Measurements from ENCODE around the gene GNB4.

GNB4 gene

DNA sequence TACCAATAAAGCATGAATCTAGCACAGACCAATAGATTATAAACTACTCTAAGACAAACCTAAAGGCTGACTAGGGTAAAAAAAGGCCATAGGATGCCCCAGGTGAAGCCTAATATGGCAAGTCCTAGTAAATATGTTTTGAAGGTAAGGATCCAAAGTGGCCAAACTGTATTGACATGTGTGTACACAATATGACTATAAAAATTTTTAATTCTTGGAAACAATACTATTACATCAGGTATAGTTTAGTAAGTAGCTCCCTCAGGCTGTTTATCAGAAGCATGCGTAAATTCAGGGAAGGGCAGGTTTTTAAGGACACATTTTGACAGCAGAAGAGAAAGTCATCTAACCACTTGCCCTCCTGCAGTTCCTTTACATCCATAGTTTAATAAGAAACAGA is 18.8 kb downstream of the GNB4 start:
- no peak for DNase-seq

DNA sequence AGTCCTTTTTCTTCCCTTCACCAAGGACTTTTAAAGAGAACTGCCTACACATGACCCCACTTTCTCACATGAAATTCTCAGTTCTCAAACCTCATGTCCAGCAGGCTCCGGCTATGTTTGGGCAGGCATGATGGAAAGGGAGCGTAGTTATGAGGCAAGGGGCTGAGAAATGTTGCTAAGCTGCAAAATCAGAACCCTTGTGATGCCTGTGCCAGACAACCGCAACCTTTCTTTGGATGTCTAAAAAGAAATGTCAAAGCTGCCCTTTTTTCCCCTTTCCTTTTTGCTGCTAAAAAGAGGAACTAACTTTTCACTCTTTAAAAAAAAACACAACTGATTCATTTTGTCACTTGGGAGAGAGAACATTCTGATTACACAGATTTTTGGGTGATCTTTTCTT is 19.2 kb downstream of the GNB4 start:
- DNase-seq, result no peak

DNA sequence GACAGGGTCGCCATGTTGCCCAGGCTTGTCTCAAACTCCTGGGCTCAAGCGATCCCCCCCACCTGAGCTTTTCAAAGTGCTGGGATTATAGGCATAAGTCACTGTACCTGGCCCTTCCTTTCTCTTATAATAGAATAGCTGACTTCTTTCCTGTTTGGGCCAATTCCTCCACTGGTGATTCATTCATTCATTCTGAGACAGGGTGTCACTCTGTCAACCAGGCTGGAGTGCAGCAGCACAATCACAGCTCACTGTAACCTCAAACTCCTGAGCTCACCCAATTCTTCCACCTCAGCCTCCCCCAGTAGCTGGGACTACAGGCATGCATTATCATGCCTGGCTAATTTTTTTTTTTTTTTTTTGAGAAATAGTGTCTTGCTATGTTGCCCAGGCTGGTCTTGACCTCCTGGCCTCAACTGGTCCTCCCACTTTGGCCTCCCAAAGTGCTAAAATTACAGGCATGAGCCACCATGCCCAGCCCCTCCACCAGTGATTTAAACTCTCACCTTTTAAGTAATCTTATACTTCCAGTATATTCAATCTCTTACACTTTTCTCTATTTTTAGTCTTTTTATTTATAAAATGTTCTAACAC is 20.9 kb downstream of the GNB4 start:
- no peak for DNase-seq

DNA sequence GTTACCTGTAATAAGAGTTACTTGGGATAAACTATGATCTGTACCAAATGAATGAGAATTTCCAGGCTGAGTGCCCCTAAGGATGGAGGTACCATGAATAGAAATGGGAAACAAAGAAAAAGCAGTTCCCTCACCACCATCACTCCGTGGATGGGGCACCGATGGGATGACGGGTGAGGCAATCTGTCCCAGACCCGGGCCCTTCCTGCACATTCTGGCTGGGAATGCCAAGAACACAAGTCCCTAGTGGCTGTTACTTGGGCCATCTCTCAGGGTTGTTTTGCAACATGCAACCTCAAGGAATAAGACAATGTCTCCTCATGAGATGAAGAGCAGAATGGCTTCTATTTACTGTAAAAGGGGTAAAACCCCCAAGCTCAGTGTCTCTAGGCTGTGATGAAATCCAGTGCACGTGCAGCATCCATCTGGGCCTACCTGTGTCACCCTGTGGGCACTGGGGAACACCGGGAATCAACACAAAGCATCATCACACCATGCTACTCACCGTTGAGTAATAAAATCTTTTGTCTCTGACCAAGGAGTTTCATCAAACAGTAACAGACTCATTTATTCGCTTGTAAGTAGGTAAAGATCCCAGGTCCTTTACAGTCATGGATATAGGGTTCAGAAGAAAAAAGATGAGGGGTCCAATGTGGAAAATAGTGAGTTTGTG is 22.3 kb downstream of the GNB4 start:
- DNase-seq, result no peak

DNA sequence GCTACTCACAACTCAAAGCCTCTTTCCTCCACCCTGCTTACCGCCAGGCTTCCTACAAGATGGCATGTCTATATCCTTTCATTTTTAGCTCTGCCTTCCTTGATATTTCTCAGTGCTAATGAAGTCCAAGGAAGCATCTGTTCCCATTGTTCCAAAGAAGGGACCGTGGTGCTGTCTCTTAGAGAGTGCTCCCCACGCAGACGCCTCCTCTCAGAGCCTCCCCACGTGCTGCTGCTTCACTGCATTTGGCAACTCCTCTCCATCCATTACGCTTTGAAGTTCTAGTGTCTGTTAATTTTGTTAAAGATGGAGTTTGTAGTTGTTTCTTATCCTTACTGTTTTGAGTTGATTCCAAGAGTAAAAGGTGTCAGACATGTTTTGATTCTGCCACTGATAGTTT is 26.2 kb downstream of the GNB4 start:
- no peak for DNase-seq

DNA sequence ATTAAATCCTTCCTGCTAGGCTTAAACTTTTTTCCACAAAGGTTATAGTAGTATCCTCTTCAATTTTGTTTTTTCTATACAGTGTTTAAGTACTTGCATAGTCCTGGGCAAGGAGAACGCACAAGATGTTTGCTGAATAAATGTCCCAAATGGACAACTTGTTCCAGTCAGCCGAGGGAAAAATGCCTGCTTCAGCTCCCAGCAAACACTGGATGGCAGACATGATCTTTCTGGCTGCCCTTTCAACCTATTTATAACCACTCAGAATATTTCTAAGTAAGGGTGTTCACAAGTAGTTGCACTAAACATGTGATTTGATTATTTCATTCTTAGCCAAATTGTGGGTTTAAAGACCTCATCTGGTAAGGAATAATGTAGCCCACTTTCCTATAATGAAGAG is 29.8 kb downstream of the GNB4 start:
- DNase-seq, result no peak

DNA sequence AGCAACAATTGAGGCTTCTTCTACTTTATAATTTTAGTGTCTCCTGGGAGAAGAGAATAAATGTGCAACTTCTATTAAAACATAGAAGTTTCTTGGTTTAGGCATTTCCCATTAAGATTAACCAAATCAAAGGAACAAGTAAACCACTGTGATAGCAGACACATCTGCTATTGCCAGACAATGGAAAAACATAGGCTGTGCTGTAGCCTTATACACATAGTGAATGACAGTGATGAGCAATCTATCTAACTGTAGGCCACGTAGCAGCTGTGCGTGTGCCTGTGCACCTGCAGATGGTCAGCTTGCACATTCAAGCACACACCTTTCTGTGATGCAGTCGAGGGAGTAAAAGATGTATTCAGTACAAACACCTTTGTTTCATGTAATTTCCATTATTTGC is 32.7 kb downstream of the GNB4 start:
- DNase-seq, result no peak

DNA sequence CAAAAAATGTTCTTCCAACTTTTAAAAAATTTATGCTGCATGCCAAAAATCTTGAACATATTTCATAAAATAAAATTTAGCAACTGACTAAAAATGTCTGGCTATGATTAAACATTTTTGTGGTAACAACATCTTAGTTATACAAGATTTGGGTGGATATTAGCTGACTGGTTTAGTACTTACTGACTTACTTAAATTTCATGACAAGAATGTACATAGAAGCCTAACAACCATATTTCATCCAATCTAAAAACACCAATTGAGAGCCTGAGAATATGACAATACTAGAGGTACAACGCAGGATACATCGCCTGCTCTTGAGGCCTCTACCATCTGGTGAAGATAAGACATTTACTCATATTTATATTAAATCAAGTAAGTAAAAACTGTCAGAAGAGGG is 34.6 kb downstream of the GNB4 start:
- DNase-seq, result no peak

DNA sequence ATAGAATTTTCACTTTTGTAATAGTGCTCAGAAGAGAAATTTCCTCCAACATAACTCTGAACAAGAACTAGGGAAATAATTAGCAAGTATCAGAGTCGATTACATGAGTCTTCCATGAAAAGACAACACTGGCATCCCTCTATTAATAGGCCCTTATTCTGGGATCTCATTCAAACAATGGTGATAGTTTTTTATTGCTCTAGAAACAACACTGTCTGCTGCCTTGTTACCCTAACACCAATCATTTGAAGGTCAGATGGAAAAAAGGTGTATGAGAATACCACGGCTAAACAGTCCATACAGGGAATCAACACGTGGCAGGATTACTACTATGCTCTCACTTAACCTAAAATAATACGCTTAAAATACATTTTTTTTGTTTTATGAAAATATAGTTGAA is 35.9 kb downstream of the GNB4 start:
- no peak for DNase-seq

DNA sequence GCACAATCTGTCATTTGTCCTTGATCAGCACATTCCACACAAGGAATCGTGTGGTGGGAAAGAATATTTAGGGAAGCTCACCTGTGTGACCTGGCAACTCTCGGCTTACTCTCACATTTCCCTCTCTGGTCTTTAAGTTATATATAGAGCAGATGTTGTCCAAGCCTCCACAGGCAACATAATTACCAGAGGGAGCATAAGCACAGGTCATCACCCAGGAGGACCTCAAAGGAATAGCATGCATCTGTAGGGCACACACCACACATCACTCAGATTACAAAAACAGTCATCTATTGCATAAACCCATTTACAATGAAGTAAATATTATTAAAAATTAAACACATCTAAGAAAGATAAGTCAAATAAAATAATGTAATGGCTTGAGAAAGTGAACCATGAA is 36.5 kb downstream of the GNB4 start:
- no peak for DNase-seq

DNA sequence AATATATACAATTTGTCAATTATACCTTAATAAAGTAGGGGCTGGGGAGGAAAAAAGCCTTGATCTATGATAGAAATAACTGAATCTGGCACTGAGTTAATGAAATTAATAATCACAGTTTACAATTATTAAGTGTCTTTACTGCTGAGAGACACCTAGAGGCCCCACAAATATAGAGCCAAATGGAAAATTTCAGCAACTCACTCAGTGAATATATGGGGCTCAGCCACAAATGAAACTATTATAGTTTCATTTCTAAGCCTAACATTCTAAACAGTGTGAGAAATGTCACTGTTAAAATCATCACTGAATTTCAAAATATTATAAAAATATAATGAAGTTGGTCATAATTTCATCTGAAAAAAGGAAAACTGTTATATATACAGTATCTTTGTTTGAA is 40.3 kb downstream of the GNB4 start:
- no peak for DNase-seq

DNA sequence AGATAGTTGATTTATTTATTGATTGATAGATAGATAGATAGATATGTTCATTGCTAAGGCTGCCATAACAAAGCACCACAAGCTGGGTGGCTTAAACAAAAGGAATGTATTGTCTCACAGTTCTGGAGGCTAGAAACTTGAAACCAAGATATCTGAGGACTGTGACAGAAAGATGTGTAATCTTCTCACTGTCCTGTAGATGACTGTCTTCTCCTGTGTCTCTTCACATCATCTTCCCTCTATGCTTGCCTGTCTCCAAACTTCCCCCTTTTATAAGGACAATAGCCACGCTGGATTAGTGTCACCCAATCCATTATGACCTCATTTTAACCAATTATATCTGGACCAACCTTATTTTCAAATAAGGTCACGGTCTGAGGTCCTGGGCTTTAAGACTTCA is 40.9 kb downstream of the GNB4 start:
- no peak for DNase-seq

DNA sequence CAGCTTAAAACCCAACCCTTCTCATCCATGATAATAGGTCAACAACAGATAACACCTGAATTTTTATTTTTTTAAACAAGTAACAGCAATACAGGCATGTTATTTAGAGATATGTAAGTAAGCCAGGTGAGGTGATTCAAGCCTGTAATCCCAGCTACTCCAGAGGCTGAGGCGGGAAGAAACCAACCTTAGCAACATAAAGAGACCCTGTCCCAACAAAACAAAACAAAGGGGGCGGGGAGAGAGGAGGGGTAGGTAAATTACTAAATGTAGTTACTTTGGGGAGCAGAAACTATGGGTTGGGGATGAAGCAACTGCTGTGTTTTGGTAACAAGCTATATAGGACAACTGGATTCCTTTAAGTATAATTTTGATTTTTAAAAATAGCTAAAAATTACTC is 47.0 kb downstream of the GNB4 start:
- no peak for DNase-seq

DNA sequence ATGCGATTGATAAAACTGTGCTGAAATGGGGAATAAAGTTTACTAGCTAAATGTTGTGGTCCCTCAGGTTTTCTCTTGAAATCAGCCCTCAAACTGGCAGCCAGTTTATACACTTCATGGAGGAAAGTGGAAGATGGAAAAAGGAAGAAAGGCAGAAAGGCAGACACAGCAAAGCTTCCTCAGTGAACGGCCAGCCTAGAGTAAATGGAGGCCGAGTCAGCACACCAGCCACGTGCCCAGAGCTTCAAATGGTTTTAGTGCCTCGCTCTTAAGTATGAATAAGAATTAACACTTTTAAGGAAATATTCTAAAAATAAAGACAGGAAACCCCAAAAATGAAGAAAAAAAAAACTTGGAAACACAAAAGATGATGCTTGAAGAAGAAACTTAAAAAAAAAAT is 48.3 kb downstream of the GNB4 start:
- no peak for DNase-seq

DNA sequence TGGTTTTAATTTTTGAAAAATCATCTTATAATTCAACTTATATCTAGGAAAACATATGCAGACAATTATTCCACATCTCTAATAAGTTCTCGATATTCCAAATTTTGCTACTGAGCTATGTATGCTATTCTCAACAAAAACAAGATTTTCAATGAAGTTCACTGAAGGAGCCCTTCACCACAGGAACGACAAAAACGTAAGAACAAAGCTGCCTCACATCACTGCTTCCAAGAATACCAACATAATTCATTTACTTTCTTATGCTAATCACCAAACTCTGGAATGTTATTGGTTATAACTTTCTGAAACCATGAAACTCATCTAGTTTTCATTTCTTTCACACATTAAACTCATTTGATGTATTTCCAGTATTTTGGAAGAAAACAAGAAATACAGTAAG is 49.7 kb downstream of the GNB4 start:
- DNase-seq, result no peak

DNA sequence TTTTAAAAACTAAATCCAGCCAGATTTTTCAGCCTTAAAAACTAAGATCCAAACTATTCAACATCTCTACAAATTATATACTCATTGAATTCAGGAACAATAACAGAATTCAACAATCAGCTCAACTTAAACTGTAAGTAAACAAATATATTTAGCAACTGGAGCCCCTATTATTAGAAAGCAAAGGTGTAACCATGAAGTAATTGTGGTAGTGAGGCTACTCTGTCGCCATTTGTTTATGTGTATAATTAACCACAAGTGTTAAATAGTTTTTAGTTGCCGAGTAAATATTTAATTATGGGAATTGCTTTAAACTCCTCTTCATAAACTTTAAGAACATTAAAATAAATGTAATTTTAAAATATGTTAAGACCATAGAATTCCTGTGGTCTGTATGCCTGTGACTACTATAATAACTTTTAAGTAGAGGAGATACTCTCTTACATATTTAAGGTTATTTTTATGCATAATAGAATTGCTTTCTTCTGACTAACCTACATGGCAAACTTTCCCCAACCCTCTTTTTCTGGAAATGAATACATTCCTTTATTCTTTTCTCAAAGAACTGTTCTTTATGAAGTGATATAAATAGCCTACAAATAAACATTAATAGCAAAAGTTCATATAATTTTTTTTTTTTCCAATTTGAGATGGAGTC is 52.6 kb downstream of the GNB4 start:
- DNase-seq, result no peak

DNA sequence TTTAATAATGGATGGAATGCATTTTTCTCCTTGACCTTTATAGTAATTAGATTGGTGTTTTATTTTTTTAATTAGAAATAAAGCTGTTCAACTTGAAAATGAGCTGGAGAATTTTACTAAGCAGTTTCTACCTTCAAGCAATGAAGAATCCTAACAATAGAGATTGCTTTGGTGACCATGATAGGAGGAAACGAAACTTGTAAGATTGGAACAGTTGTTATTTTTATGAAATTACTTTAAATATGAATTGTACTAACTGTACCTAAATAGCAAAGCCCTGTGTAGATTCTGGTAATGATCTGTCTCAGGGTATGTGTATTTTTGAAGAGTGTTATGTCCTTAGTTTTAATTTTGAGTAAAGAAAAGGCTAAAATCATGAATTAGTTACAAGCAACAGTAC is 59.4 kb downstream of the GNB4 start:
- no peak for DNase-seq

DNA sequence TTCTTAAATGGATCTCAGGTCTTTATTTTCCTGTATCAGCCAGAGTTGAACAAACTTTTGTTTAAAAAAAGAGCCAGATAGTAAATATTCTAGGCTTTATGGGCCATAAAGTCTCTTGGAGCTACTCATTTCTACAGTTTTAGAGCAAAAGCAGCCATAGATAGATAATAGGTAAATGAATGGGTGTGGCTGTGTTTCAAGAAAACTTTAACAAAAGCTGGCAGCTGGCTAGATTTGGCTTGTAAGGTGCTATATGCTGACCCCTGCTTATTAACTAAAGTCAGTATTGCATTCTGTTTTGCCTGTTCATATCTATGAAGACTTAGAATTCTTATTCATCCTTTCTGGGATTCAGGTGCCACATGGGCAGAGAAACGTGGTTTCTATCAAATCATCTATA is 74.8 kb downstream of the GNB4 start:
- DNase-seq, result no peak

DNA sequence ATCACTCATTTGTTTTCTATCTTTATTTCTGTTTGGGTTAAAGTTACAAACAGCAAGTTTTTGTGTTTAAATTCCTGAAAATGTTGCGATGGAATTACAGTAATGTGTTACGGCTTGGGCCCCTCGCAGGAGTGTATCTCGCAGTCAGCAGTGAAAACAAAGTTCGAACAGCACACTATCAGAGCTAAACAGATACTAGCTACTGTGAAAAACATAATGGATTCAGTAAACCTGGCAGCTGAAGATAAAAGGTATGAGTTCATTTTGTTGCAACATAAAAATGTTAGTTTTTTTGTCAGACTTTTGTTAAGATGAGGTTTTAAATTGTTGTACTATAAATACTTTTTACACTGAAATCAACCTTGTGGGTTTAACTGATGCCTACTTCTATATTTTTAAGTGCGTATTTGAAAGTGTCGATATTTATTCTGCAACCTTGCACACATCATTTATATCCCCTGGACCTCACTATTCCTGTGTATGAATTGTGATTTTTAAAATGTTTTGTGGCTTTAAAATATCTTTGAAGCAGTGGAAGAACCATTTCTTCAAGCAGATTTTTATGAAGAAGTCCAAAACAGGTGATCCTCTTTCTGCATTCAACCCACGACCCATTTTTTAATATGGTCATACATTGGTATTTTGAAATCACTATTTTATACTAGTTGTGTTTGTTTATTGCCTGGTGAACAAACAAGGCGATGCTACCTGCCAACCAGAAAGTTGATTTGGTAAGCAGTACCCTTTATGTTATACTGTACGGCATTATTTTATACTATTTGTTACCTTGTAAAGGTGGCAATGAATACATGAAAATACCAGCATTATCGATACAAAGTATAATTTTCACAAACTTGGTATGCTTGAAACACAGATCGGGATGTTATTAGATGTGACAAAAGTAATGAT is 75.9 kb downstream of the GNB4 start:
- DNase-seq, result no peak

DNA sequence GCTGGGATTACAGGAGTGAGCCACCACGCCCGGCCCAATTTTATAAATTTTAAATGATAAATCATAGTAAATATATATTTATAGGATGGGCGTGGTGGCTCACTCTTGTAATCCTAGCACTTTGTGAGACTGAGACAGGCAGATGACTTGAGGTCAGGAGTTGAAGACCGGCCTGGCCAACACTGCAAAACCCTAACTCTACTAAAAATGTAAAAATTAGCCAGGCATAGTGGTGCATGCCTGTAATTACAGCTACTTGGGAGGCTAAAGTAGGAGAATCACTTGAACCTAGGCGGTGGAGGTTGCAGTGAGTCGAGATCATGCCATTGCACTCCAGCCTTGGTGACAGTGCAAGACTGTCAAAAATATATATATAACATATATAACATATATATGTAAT is 77.3 kb downstream of the GNB4 start:
- DNase-seq, result no peak

DNA sequence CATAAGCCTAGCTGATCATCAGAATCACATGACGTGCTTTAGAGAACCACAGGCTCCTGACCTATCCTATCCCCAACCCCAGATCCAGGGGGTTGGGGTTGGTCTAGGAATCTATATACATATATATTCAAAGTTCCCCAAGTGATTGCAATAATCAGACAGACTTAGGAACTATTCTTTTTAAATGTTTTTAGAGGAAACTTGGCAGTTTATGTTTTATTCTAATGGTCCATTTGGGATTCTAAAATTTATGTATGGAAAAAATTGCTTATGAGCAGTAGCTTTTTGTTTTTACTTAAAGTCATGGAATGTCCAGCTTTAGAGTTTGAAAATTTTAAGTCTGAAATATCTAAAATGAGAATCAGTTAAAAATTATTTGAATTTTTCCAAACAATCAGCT is 81.6 kb downstream of the GNB4 start:
- DNase-seq, result no peak

DNA sequence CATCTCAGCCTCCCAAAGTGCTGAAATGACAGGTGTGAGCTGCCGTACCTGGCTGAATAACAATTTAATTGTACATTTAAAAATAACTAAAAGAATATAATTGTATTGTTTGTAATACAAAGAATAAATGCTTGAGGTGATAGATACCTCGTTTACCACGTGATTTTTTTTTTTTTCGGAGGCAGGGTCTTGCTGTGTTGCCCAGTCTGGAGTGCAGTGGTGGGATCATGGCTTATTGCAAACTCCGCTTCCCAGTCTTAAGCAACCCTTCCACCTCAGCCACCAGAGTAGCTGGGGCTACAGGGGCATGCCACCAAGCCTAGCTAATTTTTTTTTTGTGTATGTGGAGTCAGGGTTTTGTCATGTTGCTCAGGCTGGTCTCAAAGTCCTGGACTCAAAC is 87.9 kb downstream of the GNB4 start:
- no peak for DNase-seq

DNA sequence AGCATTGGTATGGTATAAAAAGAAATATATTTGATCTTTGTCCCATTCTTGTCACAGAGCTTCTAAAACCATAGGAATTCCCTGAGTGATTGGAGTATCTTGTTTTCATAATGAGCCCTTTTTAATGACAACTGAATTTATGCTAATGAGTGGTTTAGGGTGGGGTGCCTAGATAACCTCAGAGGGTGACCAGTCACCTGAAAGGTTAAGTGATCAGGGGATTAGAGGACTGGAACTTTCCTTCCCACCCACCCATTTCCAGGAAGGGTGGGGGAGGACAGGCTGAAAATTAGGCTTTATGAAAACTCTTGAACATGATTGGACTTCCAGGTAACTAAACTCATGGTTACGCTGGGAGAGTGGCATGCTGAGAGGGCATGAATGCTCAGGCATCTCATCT is 95.3 kb downstream of the GNB4 start:
- no peak for DNase-seq

Measured in stimulated activated naive CD4-positive, alpha-beta T cell treated with Interleukin-2 at 50 U/mL for 16 hours (primary cell).